Ammon's horn (tissue), 1 donor: Measurements from ENCODE around the gene TBC1D2.

Source experiments
- DNase-seq: peaks from one replicate; pipeline ENCODE4 v3.0.0-alpha.2; 2016; ENCODE audit warnings: low spot score

The TBC1D2 gene

DNA sequence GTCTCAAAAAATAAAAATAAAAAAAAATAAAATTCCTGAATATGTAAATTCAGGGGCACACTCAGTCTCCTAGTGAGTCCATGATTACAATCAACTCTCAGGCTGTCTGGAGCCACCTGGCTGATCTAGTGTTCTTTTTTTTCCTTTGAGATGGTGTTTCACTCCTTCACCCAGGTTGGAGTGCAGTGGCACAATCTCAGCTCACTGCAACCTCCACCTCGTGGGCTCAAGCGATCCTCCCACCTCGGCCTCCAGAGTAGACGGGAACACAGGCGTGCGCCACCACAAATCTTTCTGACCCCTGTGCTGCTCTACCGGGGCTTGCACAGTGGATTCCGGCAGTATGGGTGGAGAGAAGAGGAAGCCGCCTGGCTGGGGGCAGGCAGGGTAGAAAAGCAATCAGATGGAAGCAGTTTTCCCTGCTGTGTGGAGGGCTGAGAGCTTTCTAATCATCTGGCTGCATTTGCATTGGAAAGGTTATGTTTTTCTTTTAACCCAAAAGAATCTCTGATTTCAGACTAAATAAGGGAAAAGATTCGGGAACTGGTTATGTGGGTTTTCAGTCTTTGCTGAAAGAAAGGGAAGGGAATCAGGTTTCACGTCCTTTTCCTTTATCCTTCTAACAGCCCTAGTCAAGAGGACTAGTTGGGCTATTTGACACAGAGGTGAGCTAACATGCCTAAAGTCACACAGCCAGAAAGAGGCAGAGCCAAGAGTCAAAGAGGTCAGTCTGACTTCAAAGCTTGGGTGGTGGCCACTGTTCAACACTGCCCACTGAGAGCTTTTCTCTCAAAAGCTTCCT lies 36.7 kb downstream of the TBC1D2 start:
- no peak for DNase-seq

DNA sequence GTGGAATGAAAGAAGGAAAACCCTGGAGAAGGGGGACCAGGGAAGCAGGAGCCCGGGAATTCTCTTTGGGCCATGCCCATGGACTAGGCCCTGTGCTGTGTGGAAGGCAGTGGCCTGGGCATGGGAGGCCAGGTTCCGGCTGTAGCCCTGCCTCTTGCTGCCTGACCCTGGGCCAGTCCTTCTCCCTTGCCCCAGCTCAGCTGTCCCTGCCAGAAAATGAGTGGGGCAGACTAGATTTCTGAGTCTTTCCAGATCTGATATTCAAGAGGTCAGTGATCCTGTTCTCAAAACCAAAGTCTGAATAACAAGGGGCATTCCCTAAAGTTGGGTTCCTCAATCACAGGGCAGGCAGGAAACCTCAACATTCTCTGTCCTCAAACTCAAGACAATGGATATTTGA lies 38.2 kb downstream of the TBC1D2 start:
- no peak for DNase-seq

DNA sequence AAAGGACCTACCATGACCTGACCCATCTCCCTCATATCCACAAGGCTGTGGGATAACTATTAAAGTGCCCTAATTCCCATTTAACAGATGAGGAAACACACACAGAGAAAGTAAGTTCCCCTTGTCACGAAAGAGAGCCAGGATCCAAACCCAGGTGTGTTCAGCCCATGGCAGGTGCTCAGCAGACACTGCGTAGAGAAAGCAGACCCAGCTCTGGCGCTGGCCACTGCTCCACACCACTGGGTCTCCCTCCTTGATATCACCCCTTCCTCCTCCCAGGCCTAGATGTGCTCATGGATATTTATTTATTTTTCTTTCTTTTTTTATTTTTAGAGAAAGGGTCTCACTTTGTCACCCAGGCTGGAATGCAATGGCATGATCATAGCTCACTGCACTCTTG lies 39.1 kb downstream of the TBC1D2 start:
- DNase-seq = no peak

GRCh38 chr9:98215821-98216220 lies 39.6 kb downstream of the TBC1D2 start:
- no peak for DNase-seq

GRCh38 chr9:98215271-98215670 lies 40.2 kb downstream of the TBC1D2 start:
- DNase-seq = no peak

DNA sequence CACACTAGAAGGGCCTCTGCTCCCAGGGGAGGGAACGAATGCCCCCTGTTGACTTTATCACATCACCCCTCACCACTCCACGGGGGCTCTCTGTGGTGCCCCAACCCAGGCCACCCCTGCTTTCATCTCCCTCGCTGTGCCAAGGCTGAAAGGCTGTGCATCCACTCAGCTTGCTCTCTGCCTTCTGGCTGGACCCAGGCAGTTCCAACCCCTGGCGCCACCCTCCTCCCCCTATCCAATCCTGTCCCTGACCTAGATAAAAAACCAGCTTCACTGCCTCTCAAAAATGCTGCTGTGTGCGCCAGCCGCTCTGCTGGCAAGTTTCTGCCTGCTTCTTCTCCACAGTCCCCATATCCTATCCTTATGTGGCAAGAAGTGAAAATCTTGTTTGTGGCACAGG lies 40.6 kb downstream of the TBC1D2 start:
- peak; percentile 34 for DNase-seq

DNA sequence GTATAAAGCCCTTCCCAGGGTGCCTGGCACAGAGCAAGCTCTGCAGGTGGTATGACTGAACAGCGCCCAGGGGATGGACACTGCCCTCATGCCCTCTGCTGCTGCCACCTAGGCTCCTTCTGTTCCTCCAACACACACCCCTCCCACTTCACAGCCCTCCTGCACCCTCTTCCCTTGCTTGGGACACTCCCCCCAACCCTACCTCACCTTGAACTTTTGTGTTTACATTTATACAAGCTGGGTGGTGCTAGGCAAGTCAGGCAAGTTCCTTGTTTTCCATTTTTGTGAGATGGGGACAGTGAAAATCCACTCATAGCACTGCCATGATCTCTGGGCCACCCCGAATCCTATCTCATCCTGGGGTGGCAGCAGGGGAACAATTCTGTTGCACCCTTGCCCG lies 44.2 kb downstream of the TBC1D2 start:
- no peak for DNase-seq

- DNase-seq = no peak
Measured at GRCh38 chr9:98210435-98210834, 45.0 kb downstream of the TBC1D2 start.

GRCh38 chr9:98209530-98209929 lies 45.9 kb downstream of the TBC1D2 start:
- no peak for DNase-seq

DNA sequence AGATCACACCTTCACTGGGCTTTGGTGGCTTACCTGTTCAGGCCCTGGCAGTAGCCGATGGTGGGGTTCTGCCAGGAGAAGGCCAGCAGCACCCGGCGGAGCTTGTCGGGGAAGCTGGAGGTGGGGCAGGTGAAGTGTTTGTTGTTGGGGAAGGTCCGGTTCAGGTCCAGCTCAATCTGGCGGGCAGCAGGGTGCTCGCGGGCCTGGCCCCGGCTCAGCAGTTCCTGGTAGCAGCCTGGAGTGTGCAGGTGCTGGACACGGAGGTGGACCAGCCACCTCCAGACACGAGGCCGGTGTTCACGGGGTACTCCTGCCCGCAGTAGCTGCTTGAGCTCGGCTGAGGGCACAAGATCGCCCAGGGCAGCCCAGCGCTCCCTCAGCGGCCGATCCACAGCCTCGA lies 46.8 kb downstream of the TBC1D2 start:
- no peak for DNase-seq

- DNase-seq = no peak
Measured at GRCh38 chr9:98207606-98208005, 47.8 kb downstream of the TBC1D2 start.

DNA sequence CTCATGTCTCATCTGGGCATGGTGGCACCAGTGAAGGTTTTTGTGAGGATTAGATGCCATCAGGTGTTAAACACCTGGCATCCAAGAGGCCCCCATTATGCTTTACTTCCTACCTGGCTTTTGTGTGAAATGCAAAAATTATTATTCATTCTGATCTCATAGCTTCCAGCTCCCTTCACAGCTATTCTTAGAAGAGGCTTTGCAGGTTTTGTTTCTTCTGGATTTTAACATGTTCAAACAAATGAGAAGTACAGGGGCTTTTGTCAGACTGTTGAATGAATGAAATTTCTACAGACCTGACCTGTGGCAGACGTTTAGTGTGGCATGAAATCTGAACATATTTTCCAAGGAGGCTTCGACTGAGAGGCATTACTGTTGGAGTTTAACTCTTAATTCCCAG lies 48.7 kb downstream of the TBC1D2 start:
- no peak for DNase-seq

DNA sequence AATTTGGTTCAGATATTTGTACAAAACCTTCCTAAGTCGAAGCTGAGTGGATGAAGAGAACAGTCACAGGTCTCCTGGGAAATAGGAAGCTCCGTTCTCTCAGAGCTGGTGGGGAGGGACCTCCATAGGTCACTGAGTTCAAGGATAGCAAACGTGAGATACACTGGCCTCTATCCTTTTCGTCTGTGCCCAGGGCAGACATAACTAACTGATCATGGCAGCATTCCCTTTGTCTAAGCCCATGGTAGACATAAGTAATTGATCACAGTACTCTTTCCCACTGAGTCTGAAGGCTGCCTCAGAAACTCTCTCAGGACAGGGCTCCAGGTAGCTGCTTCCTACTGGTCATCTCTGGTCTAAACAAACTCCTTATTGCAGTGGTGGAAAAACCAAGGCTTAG lies 50.8 kb downstream of the TBC1D2 start:
- no peak for DNase-seq

- no peak for DNase-seq
Measured at GRCh38 chr9:98203153-98203552, 52.3 kb downstream of the TBC1D2 start.

GRCh38 chr9:98202252-98202651 lies 53.2 kb downstream of the TBC1D2 start:
- DNase-seq = no peak

DNA sequence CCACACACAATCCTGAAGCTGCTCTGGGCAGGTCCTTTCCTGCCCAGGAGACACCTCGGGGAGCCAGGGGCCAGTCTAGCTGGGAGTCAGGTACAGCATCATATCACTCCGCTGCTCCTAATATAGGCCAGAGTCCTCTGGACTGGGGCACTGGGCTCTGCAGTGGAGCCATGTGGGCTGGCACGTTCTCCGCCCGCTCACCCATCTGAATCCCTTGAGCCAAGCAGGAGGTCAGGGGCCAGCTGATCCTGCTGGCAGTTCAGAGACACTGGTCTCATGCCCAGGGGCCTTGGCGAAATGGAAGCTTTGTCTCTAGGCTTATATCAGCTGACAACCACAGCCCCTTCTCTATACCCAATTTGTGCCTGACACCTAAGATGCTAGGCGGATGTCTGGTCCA lies 53.7 kb downstream of the TBC1D2 start:
- DNase-seq = no peak

- DNase-seq = no peak
Measured at GRCh38 chr9:98201102-98201501, 54.3 kb downstream of the TBC1D2 start.

GRCh38 chr9:98199388-98200033 lies 55.9 kb downstream of the TBC1D2 start:
- no peak for DNase-seq

DNA sequence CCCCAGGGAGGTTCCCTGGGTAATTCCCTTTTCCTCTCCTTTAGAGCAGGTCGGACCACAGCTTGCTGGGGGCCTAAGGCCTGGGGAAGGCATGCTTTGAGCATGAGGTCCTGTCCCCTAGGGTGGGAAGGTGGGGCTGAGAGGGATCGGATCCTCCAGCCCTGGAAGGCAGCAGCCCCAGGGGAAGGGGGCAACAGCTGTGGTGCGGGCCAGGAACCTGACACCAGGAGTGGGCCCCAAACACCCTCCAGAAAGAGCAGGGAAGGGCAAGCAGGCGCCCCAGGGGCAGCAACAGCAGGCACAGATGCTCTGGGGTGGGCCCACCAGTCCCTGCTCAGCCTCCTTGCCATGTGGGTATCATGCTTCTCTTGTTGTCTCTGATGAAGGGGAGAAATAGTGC lies 59.8 kb downstream of the TBC1D2 start:
- no peak for DNase-seq

DNA sequence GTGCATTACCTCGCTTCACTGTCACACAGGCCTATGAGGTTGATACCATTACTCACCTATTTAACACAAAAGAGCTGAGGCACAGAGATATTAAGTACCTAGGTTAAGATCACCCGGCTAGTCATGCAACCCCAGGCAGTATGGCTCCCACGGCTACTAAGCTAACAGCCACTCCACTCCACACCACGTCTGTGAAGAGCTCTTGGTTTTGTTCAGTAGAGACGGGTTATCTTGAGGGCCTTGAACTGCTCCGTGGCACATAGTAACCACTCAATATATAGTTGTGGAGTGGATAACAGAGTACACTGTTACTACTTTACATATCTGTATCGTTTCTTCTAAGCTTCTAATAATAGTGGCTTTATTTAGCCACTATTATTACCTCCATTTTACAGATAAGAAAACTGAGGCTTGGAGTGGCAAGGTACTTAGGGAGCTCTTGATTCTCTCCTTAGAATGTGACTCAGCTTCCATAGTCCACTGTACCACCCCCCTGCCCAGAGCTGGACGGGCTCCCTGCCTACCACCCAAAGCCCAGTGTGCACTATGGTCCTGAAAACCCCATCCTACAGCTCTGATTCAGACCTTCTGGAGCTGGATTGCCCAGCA lies 62.0 kb downstream of the TBC1D2 start:
- no peak for DNase-seq

GRCh38 chr9:98192503-98193335 lies 62.7 kb downstream of the TBC1D2 start, which contains the start of gene CORO2A:
Gene CORO2A (minus strand): TSS chr9:98192637. CDS start chr9:98157660, 34,977 bp downstream.
- peak; percentile 57 for DNase-seq
